Adrenal gland (tissue), 12 donors: ENCODE measurements around the gene EXD3. TPM values are rescaled to one million over a fixed set of nuclear protein-coding genes. Genes with fewer than 3 reads are reported as not detected.

Experiments
- DNase-seq, 7 donors: peaks; one replicate each; pipeline ENCODE4 v3.0.0-alpha.2; 2019 to 2020
- H3K27ac ChIP-seq, 5 donors: fragments of 200-600 bp; sonication (generic) in 4 of 5; 1 replicate in 3 of 5; 2 replicates in 2 of 5; pipeline versions ENCODE4 v1.5.1 to v1.8.0; 2016 to 2020; ENCODE audit warnings: mild to moderate bottlenecking in 1 of 5
- H3K27me3 ChIP-seq: fragments of 200-600 bp; 2 replicates; pipeline ENCODE4 v1.8.0; 2021
- H3K36me3 ChIP-seq, 2 donors: fragments of 200-600 bp; replicated peaks in 1 of 2; 1 replicate in 1 of 2; 2 replicates in 1 of 2; pipeline versions ENCODE4 v1.5.1 to v1.8.0; 2018 to 2022
- H3K4me1 ChIP-seq, 2 donors: fragments of 200-600 bp; replicated peaks in 1 of 2; 1 replicate in 1 of 2; 2 replicates in 1 of 2; pipeline versions ENCODE4 v1.5.1 to v1.8.0; 2018 to 2021
- H3K4me3 ChIP-seq, 4 donors: fragments of 200-600 bp; sonication (generic) in 3 of 4; one replicate each; pipeline ENCODE4 v1.5.1; 2016 to 2018
- H3K9me3 ChIP-seq, 3 donors: fragments of 200-600 bp; sonication (generic) in 1 of 3; replicated peaks in 1 of 3; 1 replicate in 2 of 3; 2 replicates in 1 of 3; pipeline versions ENCODE4 v1.5.1 to v1.8.0; 2016 to 2021
- POLR2A ChIP-seq, 2 donors: fragments of 450-650 bp; IDR thresholded peaks; one replicate each; pipeline ENCODE4 v1.6.1; 2017; ENCODE audit warnings: antibody characterized with exemption in 2 of 2, mild to moderate bottlenecking in 2 of 2, moderate library complexity in 1 of 2
- WGBS, 4 donors: extraction: QIAGEN DNeasy Blood & Tissue Kit in 2 of 4; methylation state at CpG; one replicate each; pipeline versions ENCODE4 v1.1.5 to v1.1.7; 2013 to 2017; 5-methylcytosine and 5-hydroxymethylcytosine counted together
- intact Hi-C, 2 donors: fragments of 100-400 bp; cut with DNase I; formaldehyde crosslinking; loops; one replicate each; pipeline versions ENCODE4 v1.14.1 to v1.15.0; 2022 to 2023
- polyA plus RNA-seq, 3 donors: library from polyadenylated mRNA; stranded (reverse); fragments of 200-250 nt in 2 of 3; fragments of 350-450 nt in 1 of 3; fragmentation: Illumina TruSeq in 1 of 3; extraction: RNeasy Lipid Tissue Mini Kit (QIAGEN cat#74804) in 1 of 3; gene quantifications; one replicate each; pipeline ENCODE4 v1.2.3, GENCODE V29; 2013 to 2014
- total RNA-seq, 9 donors: library from RNA; depleted of rRNA in 4 of 9; stranded (reverse); fragments of >200 nt in 4 of 9; fragments of 120-200 nt in 1 of 9; fragmentation: NEBNext Ultra II Directional in 1 of 9; extraction: Animal tissue kit (Norgen Biotek cat#: 25700) in 1 of 9; gene quantifications; one replicate each; pipeline versions ENCODE4 v1.1.0 to v1.2.4, GENCODE V29; 2013 to 2023
- TF ChIP-seq, protein P1 (sequence below), 6 experiments: fragments of 450-650 bp in 4 of 6; fragments of 200-600 bp in 2 of 6; sonication (generic) in 1 of 6; IDR thresholded peaks; 1 replicate in 5 of 6; 2 replicates in 1 of 6; pipeline versions ENCODE4 v1.5.1 to v1.8.0; 2016 to 2021; ENCODE audit warnings: antibody characterized with exemption in 6 of 6, mild to moderate bottlenecking in 2 of 6, moderate library complexity in 1 of 6
- donor health status: healthy with polysubstance abuse.
- donor health status: Bipolar disorder and iron deficiency.
- donor health status: DM: yes; HTN: yes; CAD: no.
- donor health status: DM: no; HTN: no; CAD: no.
- donor health status: DM: no; HTN: no; CAD: no.
- donor health status: DM: yes; HTN: yes; CAD: no.

Gene EXD3
- total and polyA plus RNA-seq, 12 donors = 1.2 to 111 (median 23.9) TPM

DNA sequence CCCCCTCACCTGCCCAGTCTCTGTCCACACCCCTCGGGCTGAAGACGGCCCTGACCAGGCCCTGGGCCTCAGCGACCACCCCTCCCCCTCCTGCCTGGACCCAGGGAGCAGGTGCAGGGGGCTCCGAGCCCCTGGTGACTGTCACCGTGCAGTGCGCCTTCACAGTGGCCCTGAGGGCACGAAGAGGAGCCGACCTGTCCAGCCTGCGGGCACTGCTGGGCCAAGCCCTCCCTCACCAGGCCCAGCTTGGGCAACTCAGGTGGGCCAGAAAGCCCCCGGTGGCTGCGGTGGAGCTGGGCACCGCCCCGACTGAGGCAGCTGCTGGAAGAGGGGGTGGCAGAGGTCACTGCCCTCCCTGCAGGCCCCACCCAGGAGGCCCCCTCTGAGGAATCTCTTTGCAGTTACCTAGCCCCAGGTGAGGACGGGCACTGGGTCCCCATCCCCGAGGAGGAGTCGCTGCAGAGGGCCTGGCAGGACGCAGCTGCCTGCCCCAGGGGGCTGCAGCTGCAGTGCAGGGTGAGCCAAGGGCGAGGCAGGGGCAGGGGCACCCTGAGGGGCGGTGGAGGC, 10.5 kb upstream of the EXD3 start:
- WGBS, 4 donors = 80 to 100% (median 87%) methylated on average over 1 to 19 of the region's 19 CpGs
- Histone ChIP-seq H3K9me3 (no peaks in the 10 kb centered on the region), H3K27ac (no peak overlapping the region), H3K4me3 (no peak overlapping the region), H3K27me3 (no peaks in the 10 kb centered on the region), H3K4me1 (peaks cover 0 to 9% of the 10 kb centered on the region in 2 donors), H3K36me3 (no peaks in the 10 kb centered on the region)
- intact Hi-C loops = no loop called here
- DNase-seq = no peak
- no peak for TF ChIP-seq POLR2A (IDR thresholded peaks at IDR 0.05)
- TF ChIP-seq, protein P1, sequence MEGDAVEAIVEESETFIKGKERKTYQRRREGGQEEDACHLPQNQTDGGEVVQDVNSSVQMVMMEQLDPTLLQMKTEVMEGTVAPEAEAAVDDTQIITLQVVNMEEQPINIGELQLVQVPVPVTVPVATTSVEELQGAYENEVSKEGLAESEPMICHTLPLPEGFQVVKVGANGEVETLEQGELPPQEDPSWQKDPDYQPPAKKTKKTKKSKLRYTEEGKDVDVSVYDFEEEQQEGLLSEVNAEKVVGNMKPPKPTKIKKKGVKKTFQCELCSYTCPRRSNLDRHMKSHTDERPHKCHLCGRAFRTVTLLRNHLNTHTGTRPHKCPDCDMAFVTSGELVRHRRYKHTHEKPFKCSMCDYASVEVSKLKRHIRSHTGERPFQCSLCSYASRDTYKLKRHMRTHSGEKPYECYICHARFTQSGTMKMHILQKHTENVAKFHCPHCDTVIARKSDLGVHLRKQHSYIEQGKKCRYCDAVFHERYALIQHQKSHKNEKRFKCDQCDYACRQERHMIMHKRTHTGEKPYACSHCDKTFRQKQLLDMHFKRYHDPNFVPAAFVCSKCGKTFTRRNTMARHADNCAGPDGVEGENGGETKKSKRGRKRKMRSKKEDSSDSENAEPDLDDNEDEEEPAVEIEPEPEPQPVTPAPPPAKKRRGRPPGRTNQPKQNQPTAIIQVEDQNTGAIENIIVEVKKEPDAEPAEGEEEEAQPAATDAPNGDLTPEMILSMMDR (IDR thresholded peaks at IDR 0.05) = no peak

DNA sequence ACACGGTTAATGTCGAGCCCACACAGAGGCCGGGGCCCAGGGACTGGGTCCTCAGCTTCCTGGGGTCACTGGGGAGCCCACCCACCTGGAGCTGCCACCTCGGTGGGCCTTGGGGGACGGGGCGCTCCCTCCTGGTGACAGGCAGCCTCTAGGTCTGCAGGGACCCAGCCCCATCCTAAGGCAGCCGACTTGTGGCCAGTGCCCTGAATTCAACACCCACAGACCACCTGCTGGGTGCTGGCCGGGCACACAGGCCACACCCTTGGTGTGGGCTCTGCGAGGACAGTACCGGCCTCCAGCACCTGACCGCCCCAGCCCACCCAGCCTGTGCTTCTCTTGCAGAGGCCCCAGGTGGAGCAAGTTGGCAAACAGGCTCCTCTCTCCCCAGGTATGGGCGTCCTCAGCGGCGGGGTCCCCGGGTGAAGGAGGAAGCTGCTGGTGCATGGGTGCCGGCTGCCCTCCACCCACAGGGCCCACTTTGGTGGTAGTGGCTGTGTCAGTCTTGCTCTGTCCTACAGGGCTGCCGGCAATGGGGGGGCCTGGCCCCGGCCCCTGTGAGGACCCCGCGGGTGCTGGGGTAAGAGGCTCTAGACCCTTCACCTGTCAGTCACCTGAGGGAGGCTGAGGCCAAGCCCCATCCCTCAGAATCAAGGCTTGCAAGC, 9.9 kb upstream of the EXD3 start:
- WGBS, 4 donors = 95% methylated on average over 20 of the region's 20 CpGs; no CpG with 5 or more reads in 2 of the 4 donors
- Histone ChIP-seq H3K4me1 (peaks cover 0 to 9% of the 10 kb centered on the region in 2 donors), H3K4me3 (no peak overlapping the region), H3K9me3 (no peaks in the 10 kb centered on the region), H3K27ac (no peak overlapping the region), H3K27me3 (no peaks in the 10 kb centered on the region), H3K36me3 (no peaks in the 10 kb centered on the region)
- peak in 1 of 7 donors; percentile 12 for DNase-seq
- intact Hi-C loops = no loop called here
- TF ChIP-seq, protein P1 (IDR thresholded peaks at IDR 0.05) = no peak
- TF ChIP-seq POLR2A (IDR thresholded peaks at IDR 0.05) = no peak

DNA sequence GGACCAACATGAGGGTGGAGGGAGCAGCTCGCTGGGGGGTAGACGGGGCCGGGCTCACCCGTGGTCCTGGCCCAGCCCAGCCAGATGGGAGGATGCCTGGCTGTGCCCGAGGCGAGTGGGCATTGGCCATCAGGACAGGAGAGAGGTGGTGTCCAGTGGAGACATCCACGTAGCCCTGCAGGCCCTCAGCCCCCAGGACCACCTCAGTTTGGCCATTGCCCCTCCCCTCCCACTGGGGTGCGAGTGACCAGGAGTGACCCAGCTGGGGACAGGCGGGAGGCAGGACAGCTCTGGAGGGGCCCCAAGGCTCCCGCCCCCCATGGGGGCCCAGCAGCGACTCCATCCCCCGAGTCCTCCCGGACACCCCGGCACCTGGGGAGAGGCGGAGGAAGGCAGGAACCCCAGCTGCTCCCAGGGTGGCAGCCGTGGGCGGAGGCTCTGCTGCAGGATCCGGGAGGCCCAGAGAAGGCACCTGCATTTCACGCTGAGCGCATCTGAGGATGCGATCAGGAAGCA, 8.5 kb upstream of the EXD3 start:
- no peak for DNase-seq
- no peaks in the 10 kb centered on the region for H3K36me3 ChIP-seq
- H3K9me3 ChIP-seq = no peaks in the 10 kb centered on the region
- intact Hi-C loops = no loop called here
- TF ChIP-seq, protein P1 (IDR thresholded peaks at IDR 0.05) = no peak
- no peak for TF ChIP-seq POLR2A (IDR thresholded peaks at IDR 0.05)
- H3K4me3 ChIP-seq = no peak overlapping the region
- 72 to 88% (median 81%) methylated on average over 6 to 21 of the region's 21 CpGs for WGBS, 4 donors
- H3K4me1 ChIP-seq = peaks cover 0 to 9% of the 10 kb centered on the region in 2 donors
- H3K27me3 ChIP-seq = no peaks in the 10 kb centered on the region
- no peak overlapping the region for H3K27ac ChIP-seq

DNA sequence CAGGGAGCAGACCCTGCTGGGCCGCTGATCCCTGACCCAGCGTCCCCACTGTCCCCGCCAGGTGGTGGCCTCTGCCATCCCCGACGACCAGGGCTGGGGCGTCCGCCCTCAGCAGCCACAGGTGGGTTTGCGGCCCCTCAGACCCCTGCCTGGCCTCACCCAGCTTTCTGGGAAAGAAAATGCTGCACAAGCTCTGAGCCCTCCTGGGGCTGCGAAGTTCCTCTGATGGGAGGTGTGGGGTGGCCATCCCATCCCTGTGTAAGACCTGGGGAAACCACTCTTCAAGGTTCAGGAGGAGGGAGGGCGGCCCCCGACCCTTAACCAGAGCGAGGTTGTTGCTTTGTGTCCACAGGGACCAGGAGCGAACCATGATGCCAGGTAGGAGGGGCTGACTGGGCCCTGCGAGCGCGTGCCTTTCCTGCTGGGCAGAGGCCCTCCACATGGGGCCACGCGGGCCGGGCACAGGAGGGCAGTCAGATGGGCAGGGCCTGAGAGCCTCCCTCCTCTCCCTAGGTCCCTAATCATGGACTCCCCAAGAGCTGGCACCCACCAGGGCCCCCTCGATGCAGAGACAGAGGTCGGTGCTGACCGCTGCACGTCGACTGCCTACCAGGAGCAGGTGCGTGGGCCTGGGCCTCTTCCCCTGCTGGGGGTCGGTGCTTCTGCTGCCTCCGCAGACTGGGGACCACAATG, 7.9 kb upstream of the EXD3 start:
- no peak for TF ChIP-seq POLR2A (IDR thresholded peaks at IDR 0.05)
- TF ChIP-seq, protein P1 (IDR thresholded peaks at IDR 0.05) = no peak
- H3K4me3 ChIP-seq = no peak overlapping the region
- H3K4me1 ChIP-seq = peaks cover 0 to 3% of the 10 kb centered on the region in 2 donors
- no peak overlapping the region for H3K27ac ChIP-seq
- WGBS, 4 donors = 80 to 83% (median 81%) methylated on average over 3 to 27 of the region's 27 CpGs; no CpG with 5 or more reads in 1 of the 4 donors
- no peak for DNase-seq
- intact Hi-C loops = no loop called here
- no peaks in the 10 kb centered on the region for H3K9me3 ChIP-seq
- no peaks in the 10 kb centered on the region for H3K27me3 ChIP-seq
- H3K36me3 ChIP-seq = no peaks in the 10 kb centered on the region
